Suprapubic skin (tissue), 4 donors: ENCODE data around the gene FBN1.

Experiments used
- CTCF ChIP-seq, 2 donors: fragments of 200-600 bp in 1 of 2; fragments of 450-650 bp in 1 of 2; sonication (generic) in 1 of 2; IDR thresholded peaks; one replicate each; pipeline ENCODE4 v1.5.1; 2016 to 2019; ENCODE audit warnings: antibody characterized with exemption in 2 of 2, mild to moderate bottlenecking in 1 of 2, moderate library complexity in 1 of 2
- EP300 ChIP-seq: sonication (generic); formaldehyde crosslinking; IDR thresholded peaks from one replicate; pipeline ENCODE4 v1.6.1; 2017; ENCODE audit warnings: antibody characterized with exemption
- POLR2A ChIP-seq, 2 donors: fragments of 450-650 bp; IDR thresholded peaks; one replicate each; pipeline ENCODE4 v1.6.1; 2017; ENCODE audit warnings: antibody characterized with exemption in 2 of 2, mild to moderate bottlenecking in 2 of 2, moderate library complexity in 2 of 2
- POLR2AphosphoS5 ChIP-seq, 3 donors: sonication (generic); formaldehyde crosslinking; IDR thresholded peaks; one replicate each; pipeline ENCODE4 v1.6.1; 2017; ENCODE audit warnings: antibody characterized with exemption in 3 of 3

- no peak for TF ChIP-seq EP300
- no peak for TF ChIP-seq POLR2A (IDR thresholded peaks at IDR 0.05)
- no peak for TF ChIP-seq POLR2AphosphoS5 (IDR thresholded peaks at IDR 0.05)
- no peak for TF ChIP-seq CTCF (IDR thresholded peaks at IDR 0.05)
These were observed 88.2 kb downstream of the FBN1 start for GRCh38 chr15:48557335-48557734.
